ENCODE measurements around the gene ZNF729.
"Not testable (repeated sequence)": the region's sequence is repeated elsewhere in the genome, so short reads cannot be mapped to it uniquely, and the experiment has no call there.

Gene ZNF729

GRCh38 chr19:22286151-22286810, at the start of gene ZNF729:
Gene ZNF729, plus strand, starts transcription at chr19:22286441. Its CDS starts 85 bp downstream, at chr19:22286526.
- DNase-seq = no peak

- DNase-seq = no peak
Observed at GRCh38 chr19:22256856-22257255, 29.4 kb upstream of the ZNF729 start.

GRCh38 chr19:22257381-22257780, 28.9 kb upstream of the ZNF729 start:
- no peak for DNase-seq

- DNase-seq = no peak
Observed at GRCh38 chr19:22257916-22258315, 28.3 kb upstream of the ZNF729 start.

GRCh38 chr19:22260499-22260898, 25.7 kb upstream of the ZNF729 start:
- no peak for DNase-seq

- DNase-seq = no peak
Observed at GRCh38 chr19:22261596-22261995, 24.6 kb upstream of the ZNF729 start.

- no peak for DNase-seq
Observed at GRCh38 chr19:22263121-22263520, 23.1 kb upstream of the ZNF729 start.

- not testable (repeated sequence) for DNase-seq
Observed at GRCh38 chr19:22321554-22321953, 35.3 kb downstream of the ZNF729 start.

- no peak for DNase-seq
Observed at GRCh38 chr19:22326219-22326618, 40.0 kb downstream of the ZNF729 start.

- no peak for DNase-seq
Observed at GRCh38 chr19:22327321-22327720, 41.1 kb downstream of the ZNF729 start.

GRCh38 chr19:22331521-22331920, 45.3 kb downstream of the ZNF729 start:
- DNase-seq = no peak

- no peak for DNase-seq
Observed at GRCh38 chr19:22332924-22333323, 46.7 kb downstream of the ZNF729 start.

GRCh38 chr19:22335716-22336115, 49.5 kb downstream of the ZNF729 start:
- no peak for DNase-seq

- no peak for DNase-seq
Observed at GRCh38 chr19:22354665-22355064, 68.4 kb downstream of the ZNF729 start.
